OCI-LY7 (cell line): Measurements from ENCODE around the gene CPSF6. TPM values are rescaled to one million over a fixed set of nuclear protein-coding genes. Genes with fewer than 3 reads are reported as not detected.

ENCODE experiments used
- BruUV-seq: library from RNA; stranded (reverse); fragments of 400-500 nt; replicated peaks from 2 replicates; lab custom pipeline; 2021; lab: Mats Ljungman, UMichigan
- CTCF ChIA-PET: fragments of 300-600 bp; sonication (Branson Sonifier 250); formaldehyde crosslinking; loops from one replicate; lab custom pipeline; 2022; ENCODE audit warnings: antibody characterized with exemption; ENCODE audit not compliant: unreplicated experiment; lab: Charles Lee
- POLR2A ChIA-PET: fragments of 300-600 bp; sonication (Branson Sonifier 250); formaldehyde crosslinking; loops from one replicate; lab custom pipeline; 2022; ENCODE audit warnings: antibody characterized with exemption; lab: Charles Lee
- DNase-seq: peaks from one replicate; pipeline ENCODE4 v3.0.0-alpha.2; 2015; ENCODE audit warnings: low spot score
- H2AFZ ChIP-seq: fragments of 200-600 bp; sonication (generic), shearing (Covaris generic); 2 replicates; pipeline ENCODE4 v1.6.1; 2014; ENCODE audit warnings: mild to moderate bottlenecking, antibody characterized with exemption, low read length, moderate library complexity
- H3K27ac ChIP-seq: fragments of 200-600 bp; sonication (generic); 2 replicates; pipeline ENCODE4 v1.5.1; 2014; ENCODE audit warnings: mixed run types, low read depth, mild to moderate bottlenecking, moderate library complexity, low read length, inconsistent platforms; ENCODE audit not compliant: poor library complexity, severe bottlenecking
- H3K36me3 ChIP-seq: fragments of 200-600 bp; sonication (generic); 2 replicates; pipeline ENCODE4 v1.6.1; 2014; ENCODE audit warnings: mild to moderate bottlenecking, antibody characterized with exemption, low read length, moderate library complexity, mixed read lengths; ENCODE audit not compliant: insufficient read depth
- H3K4me1 ChIP-seq: fragments of 200-600 bp; sonication (generic); 2 replicates; pipeline ENCODE4 v1.5.1; 2014; ENCODE audit warnings: mild to moderate bottlenecking, low read length; ENCODE audit not compliant: insufficient read depth, poor library complexity, severe bottlenecking
- H3K4me2 ChIP-seq: fragments of 200-600 bp; sonication (generic); 2 replicates; pipeline ENCODE4 v1.6.1; 2014; ENCODE audit warnings: mild to moderate bottlenecking, low read length
- H3K4me3 ChIP-seq: fragments of 200-600 bp; sonication (generic); 2 replicates; pipeline ENCODE4 v1.5.1; 2014; ENCODE audit warnings: mild to moderate bottlenecking, low read depth, low read length; ENCODE audit not compliant: poor library complexity, severe bottlenecking
- H3K79me2 ChIP-seq: fragments of 200-600 bp; sonication (generic); 2 replicates; pipeline ENCODE4 v1.6.1; 2016; ENCODE audit warnings: low read depth, mild to moderate bottlenecking, low read length, moderate library complexity, mixed read lengths; ENCODE audit not compliant: insufficient read depth
- H3K9me2 ChIP-seq: fragments of 200-600 bp; sonication (generic); 2 replicates; pipeline ENCODE4 v1.6.1; 2016; ENCODE audit warnings: mild to moderate bottlenecking, low read length, mixed read lengths; ENCODE audit not compliant: insufficient read depth
- H3K9me3 ChIP-seq: fragments of 200-600 bp; sonication (generic); 2 replicates; pipeline ENCODE4 v1.6.1; 2014; ENCODE audit warnings: mild to moderate bottlenecking, mixed run types, low read length, mixed read lengths
- H4K20me1 ChIP-seq: fragments of 200-600 bp; sonication (generic); 2 replicates; pipeline ENCODE4 v1.6.1; 2014; ENCODE audit warnings: mild to moderate bottlenecking, antibody characterized with exemption, low read length, moderate library complexity, mixed read lengths; ENCODE audit not compliant: insufficient read depth
- CTCF ChIP-seq: fragments of 200-600 bp; sonication (generic); conservative IDR thresholded peaks from 2 replicates; pipeline ENCODE4 v1.5.1; 2014; ENCODE audit warnings: mild to moderate bottlenecking, antibody characterized with exemption, low read length, moderate library complexity, mixed read lengths
- EZH2phosphoT487 ChIP-seq: fragments of 200-600 bp; sonication (generic); IDR thresholded peaks from 2 replicates; pipeline ENCODE4 v1.6.1; 2018; ENCODE audit warnings: low read depth, borderline replicate concordance, mild to moderate bottlenecking, mixed run types, antibody characterized with exemption, low read length, moderate library complexity, mixed read lengths
- intact Hi-C: fragments of 100-400 bp; cut with micrococcal nuclease; formaldehyde crosslinking; loops from one replicate; pipeline ENCODE4 v1.10.0; 2022; ENCODE audit not compliant: unreplicated experiment
- microRNA-seq: library from miRNA; unstranded; fragments of <30 nt; microRNA quantifications from one replicate; pipeline ENCODE4 v1.2.0, GENCODE V29; 2022; ENCODE audit warnings: borderline replicate concordance
- total RNA-seq, 2 experiments: library from RNA; depleted of rRNA in 1 of 2; stranded (reverse); fragments of >200 nt in 1 of 2; shearing (Covaris generic) in 1 of 2; gene quantifications; 2 replicates each; pipeline ENCODE4 v1.2.3, GENCODE V29; 2014 to 2022

Gene CPSF6
- total RNA-seq, 2 experiments from 2014 or later: 90.4 to 163 TPM

GRCh38 chr12:69318225-69318624, 78.9 kb downstream of the CPSF6 start:
- Histone ChIP-seq H3K4me1 (peaks cover 8% of the 10 kb centered on the region), H3K27ac (no peak overlapping the region), H3K9me2 (no peaks in the 10 kb centered on the region), H3K79me2 (no peaks in the 10 kb centered on the region), H3K4me2 (no peak overlapping the region), H3K9me3 (peaks cover 5% of the 10 kb centered on the region; the same call in 1 of the 2 replicates), H4K20me1 (no peaks in the 10 kb centered on the region), H2AFZ (no peak overlapping the region), H3K4me3 (no peak overlapping the region), H3K36me3 (no peaks in the 10 kb centered on the region)
- intact Hi-C loops: no loop called here
- no peak for DNase-seq
- TF ChIP-seq EZH2phosphoT487: no peak
- no peak for TF ChIP-seq CTCF
- CTCF ChIA-PET: no interaction called here
- POLR2A ChIA-PET: no interaction called here
- no TSS peak for BruUV-seq

DNA sequence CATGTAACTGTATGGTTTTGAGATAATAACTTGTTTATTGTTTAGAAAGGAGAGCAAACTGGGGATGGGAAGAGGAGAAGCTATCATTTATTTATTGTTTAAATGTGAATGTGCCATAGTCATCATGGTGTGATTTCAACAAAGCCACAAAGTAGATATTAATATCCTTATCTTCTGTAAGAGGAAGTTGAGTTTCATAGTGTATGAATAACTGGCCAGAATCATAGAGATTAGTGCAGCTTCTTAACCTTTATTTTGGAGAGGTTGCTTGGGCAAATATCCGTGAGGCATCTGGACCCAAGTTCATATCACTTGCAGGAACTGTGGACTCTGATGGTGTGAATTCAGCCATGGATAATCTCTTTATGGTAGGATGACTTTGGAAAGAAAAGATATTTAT, 82.0 kb downstream of the CPSF6 start:
- no peak overlapping the region for H3K27ac ChIP-seq
- peaks cover 5% of the 10 kb centered on the region; the same call in 1 of the 2 replicates for H3K9me3 ChIP-seq
- H3K79me2 ChIP-seq: no peaks in the 10 kb centered on the region
- ChIA-PET CTCF (no interaction called here), POLR2A (interaction anchor here (0.5 to 3.7 kb wide), 6 partner anchors 9 to 263 kb away, joined by 3 to 14 read pairs (median 4); no protein-coding TSS in a partner anchor)
- H2AFZ ChIP-seq: 0 out of 2 replicates have a peak overlapping the region, but pooled peaks have one; percentile 3
- no peak overlapping the region for H3K4me3 ChIP-seq
- no peaks in the 10 kb centered on the region for H3K36me3 ChIP-seq
- no peaks in the 10 kb centered on the region for H4K20me1 ChIP-seq
- no peak for DNase-seq
- peaks cover 8% of the 10 kb centered on the region for H3K4me1 ChIP-seq
- no TSS peak for BruUV-seq
- TF ChIP-seq CTCF (no peak), EZH2phosphoT487 (no peak)
- intact Hi-C loops: no loop called here
- 0 out of 2 replicates have a peak overlapping the region, but pooled peaks have one; percentile 20 for H3K4me2 ChIP-seq
- H3K9me2 ChIP-seq: no peaks in the 10 kb centered on the region

Small RNA genes within 50 kb of the gene (microRNA-seq; reads per million reads assigned to microRNA genes)
- gene MIR1279: not detected

Other genes starting within 250 kb of the CPSF6 start
- gene LYZ, start 108.8 kb downstream of the CPSF6 start, total RNA-seq (2014; rRNA removed; shearing (Covaris generic)): not detected in 2 replicates
- 0.29 TPM in 1 of 2 replicates, not detected in the other for gene LYZ, start 108.8 kb downstream of the CPSF6 start, total RNA-seq (2022)
- 119 and 122 TPM in 2 replicates for gene YEATS4, start 120.2 kb downstream of the CPSF6 start, total RNA-seq (2014; rRNA removed; shearing (Covaris generic))
- 80.4 and 86.5 TPM in 2 replicates for gene YEATS4, start 120.2 kb downstream of the CPSF6 start, total RNA-seq (2022)
- 9.9 and 18.5 TPM in 2 replicates for gene FRS2, start 230.8 kb downstream of the CPSF6 start, total RNA-seq (2014; rRNA removed; shearing (Covaris generic))
- gene FRS2, start 230.8 kb downstream of the CPSF6 start, total RNA-seq (2022): 10.4 and 11.1 TPM in 2 replicates